OCI-LY3 (cell line): ENCODE data around the gene ZC3H6.

Experiments
- CTCF ChIP-seq: fragments of 200-600, 300-600 bp; sonication (generic); IDR thresholded peaks from 2 replicates; pipeline ENCODE4 v1.5.1; 2014; ENCODE audit warnings: antibody characterized with exemption, low read length, low read depth
- EZH2phosphoT487 ChIP-seq: fragments of 200-600 bp; shearing (Covaris generic); IDR thresholded peaks from 2 replicates; pipeline ENCODE4 v1.6.1; 2018; ENCODE audit warnings: antibody characterized with exemption, mixed run types, low read depth

- TF ChIP-seq CTCF (no peak), EZH2phosphoT487 (no peak)
Observed at GRCh38 chr2:112305132-112305531, 29.7 kb downstream of the ZC3H6 start.
